IPS DF 19.7 (cell line): ENCODE measurements around the gene E2F6.
"Not testable (repeated sequence)": the region's sequence is repeated elsewhere in the genome, so short reads cannot be mapped to it uniquely, and the experiment has no call there.

Experiments
- DNase-seq: peaks from one replicate; pipeline ENCODE4 v3.0.0-alpha.2; 2013; ENCODE audit warnings: low read depth, low spot score

E2F6 gene

DNA sequence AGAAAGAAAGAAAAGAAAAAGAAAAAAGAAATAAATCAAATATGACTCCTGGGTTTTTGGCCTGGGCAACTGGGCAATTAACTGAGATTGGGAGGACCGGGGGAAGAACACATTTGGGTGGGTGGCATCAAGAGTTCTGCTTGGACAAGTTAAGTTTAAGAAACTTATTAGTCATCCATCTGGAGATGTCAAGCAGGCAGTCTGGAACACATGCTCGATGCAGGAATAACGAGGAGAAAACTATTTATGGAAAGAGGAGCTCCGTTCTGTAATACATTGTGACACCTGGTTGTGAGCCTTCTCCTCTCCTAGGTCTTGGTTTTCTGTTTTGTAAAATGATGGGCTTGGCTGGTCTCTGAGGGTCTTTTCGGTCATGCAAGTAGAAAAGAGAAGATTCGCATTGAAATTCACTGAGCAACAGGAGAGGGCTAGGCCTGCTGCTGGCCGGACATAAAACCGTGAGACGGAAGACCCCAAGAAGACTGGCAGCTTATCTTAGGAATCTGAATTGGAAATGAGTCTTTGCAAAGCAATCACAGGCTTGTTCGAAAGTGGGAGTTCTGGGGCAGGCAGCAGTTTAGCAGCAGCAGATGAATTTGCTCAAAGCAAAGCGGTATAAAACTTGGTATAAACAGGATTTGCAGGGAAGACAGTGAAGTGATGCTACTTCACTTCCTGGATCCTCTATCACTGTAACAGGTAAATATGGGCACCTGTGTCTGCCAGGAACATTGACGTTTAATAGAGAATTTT is 51.4 kb downstream of the E2F6 start:
- no peak for DNase-seq

DNA sequence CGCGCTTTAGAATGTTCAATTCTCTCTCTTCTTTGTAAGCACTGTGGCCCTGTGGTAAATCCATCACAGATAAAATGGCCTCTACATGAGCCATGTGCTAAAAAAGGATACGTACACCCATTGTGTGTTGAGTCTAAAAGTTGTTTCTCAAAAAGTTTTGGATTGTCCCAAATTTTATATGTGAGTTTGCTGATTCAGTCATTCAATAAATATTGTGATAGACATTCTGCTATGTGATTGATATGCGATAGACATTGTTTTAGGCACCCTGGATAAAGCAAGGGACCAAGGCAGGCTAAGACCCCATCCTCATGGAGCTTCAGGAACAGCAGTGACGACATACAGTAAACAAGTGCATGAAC is 53.5 kb downstream of the E2F6 start:
- DNase-seq, result no peak

DNA sequence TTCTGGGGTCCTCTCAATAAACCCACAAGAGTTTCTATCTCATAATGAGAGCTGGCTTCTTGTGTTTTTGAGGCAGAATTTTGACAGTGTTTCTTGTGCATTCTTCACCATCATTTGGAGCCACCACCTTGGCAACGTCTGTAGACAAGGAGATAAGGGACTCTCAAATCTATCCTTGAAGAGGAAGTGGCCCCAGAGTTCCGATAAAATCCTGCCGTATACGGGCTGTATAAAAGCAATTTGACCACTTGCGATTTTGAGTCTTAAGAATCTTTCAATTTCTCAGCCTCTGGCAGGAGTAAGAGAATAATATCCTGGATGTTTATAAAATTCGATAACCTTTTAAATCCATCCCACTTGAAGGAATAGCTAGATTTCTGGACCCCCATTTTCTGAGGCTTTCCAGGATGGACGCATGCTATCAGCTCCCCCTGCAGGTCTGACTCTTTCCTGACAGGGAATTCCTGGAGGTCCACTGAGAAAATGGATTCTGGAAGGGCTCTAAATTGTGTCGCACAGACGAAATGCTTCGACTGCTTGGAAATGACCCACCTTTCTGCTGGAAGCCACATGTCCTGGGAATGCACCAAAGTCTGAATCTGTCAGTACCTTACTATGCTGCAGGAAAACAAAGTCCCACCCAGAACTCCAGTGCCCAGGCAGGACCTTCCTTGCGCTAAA is 54.1 kb downstream of the E2F6 start:
- DNase-seq, result no peak

DNA sequence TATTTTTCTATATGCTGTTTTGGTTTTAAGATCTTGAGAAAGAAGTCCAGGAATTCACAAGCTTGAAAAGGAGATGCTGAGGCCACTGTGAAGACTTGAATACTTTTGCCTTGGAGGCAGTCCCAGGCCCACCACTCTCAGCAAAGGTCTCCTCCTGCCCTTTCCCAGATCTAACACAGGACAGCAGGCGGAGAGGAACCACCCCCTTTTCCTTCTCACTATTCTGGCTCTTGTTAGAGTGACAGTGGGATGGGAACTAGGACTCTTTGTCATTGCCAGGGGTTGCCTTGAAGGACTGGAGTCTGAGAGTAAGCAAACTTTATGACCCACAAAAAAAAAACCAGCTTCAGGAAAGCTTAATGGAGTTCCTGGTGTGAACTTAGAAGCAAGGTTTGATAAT is 54.7 kb downstream of the E2F6 start:
- no peak for DNase-seq

DNA sequence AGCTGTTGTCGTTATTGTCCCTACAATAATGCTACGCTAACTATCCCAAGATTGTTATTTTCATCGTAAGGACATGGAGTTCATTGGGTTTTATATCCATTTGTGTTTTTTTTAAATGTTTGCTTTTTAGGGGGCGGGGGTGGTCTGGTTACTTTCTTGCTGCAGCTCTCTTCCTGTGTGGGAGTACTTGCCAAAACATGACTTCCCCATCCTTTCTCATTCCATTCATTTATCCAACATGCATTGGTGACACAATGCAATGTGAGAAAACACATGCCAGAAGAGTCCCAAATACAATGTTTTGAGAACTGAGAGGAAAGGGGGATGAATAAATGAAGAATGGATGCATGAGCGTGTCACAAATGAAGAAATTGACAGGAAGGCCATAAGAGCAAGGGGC is 55.9 kb downstream of the E2F6 start:
- no peak for DNase-seq

DNA sequence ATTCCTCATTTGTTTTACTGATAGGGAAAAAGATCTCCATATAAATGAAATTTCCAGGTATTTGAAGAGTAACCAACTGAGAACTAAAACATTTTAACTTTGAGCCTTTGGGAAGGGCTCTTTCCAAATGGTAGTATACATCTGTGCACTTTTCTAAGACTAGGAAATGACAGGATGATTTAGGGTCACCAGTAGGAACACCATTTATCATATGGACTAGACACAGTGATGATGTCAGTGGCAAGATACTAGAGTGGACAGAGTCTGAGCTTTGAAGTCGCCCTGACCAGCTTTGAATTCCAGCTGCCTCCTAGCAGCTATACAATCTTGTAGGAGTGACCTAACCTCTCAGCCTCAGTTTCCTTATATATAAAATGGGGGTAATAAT is 56.4 kb downstream of the E2F6 start:
- DNase-seq, result no peak

DNA sequence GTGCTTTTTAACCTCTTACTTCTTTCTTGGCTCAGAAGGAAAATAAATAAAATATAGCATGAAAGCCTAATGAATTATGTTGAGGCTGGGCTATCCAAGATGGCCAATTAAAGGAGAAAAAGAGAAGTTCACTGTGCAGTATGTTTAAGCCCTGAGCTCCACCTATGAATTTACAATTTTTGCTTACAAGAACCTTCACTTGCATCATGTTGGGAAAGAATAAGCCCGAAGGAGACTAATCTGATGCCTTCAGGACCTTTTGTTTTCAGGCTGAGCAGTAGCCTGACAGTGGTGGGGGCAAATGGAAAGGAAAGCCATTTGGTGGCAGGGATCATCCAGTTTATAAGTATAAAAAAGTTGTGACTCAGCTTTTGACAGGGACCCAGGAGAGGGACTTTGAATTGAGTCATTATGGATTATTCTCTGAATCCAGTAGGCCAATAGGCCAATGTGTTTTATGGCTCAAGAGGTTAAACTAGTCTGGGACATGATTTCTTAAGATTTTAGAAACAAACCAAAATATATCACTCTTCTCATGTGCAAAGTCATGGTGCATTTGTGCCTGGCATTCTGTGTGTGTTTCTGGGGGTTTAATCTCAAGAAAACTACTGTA is 56.9 kb downstream of the E2F6 start:
- no peak for DNase-seq

DNA sequence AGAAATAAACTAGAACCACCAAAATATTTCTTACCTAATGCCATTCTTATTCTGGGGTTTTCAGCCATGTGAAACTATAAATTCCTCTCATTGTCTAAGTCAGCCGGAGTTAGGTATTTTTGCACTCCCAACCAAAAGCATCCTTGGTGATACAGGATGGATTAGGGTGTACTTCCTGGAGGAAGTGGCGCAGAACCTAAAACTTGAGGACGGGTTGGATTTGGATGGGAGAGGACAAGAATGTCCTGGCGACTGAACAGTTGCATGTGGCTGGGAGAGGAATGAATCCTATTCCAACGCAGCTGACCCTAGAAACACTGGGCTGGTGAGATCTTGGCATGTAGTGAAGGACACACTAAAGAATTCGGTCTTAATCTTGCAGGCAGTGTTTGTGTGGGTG is 58.5 kb downstream of the E2F6 start:
- no peak for DNase-seq

DNA sequence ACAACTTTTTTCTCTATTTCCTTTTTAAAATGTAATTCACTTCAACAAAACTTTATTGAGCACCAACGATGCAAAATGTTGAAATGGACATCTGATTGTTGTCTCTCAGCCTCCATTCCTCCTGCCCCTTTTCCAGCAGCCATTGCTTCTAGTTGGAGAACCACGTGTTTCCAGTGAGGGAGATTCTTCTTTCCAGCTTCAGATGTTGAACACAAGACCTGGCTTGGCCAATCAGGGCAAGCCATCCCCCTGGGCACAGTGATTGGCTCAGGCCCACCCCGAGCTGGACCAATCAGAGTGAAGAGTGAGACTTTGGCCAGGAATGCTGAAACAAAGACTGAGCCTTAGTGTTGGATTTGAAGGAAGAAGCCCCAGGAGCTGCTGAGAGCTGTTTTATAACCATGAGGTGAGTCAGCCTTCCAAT is 59.0 kb downstream of the E2F6 start:
- no peak for DNase-seq

DNA sequence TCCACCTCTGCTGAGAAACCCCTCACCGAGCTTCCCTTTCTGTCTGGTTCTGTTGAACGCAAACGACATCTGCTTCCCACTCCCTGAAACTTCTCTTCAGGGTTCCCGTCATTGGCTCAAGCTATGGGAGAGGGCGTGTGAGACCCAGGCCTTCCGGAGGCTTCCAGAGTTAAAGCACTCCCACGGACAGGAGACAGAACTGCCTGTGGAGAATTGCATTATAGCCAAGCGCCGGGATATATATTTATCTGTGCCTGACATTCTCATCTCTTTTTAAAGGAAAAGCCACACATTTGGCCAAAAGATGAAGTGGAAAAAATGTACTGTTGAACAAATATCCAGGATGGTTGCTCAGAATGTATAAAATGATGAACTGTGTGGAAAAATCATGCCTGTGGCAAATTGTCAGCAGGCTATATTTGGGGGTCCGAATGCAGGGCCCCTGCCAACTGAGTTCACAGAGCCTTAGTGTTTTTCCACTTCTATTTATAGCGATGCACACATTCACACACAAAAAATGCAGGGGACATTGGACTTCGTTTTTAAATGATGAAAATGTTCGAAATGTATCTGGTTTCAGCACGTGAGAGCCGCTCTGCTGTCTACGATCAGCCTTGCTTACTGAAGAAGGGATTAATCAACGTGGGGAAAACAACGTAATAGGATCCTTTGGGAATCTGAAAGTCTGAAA is 59.5 kb downstream of the E2F6 start:
- DNase-seq, result no peak

DNA sequence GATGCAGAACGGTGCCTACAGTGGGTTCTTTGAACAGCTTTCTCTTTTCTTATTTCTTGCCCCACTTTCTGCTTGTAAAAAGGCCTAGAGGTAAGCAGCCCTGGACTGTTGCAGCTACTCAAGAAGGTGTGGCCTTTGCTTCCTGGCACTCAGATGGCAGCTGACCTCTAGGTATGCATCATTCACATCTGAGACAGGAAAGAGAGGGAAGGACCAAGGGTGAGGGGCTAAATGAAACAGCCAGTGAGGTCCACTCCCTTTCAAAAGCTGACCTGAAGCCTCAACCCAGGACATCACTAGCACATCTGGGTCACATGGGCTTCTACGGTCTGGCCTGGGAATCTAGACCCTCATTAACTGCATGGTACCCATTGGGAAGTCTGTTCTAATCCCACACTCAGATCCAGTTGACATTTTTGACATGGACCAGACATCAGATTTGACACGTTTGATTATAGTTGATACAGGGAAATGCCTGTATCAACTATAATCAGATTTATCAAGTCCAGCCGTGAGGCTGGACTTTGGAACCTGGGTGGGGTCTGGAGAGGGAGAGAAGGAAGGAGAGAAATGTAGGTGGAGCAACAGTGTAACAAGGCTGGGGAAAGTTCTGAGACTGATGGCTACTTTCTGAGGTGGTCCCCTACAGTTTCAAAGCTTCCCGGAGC is 60.2 kb downstream of the E2F6 start:
- no peak for DNase-seq

DNA sequence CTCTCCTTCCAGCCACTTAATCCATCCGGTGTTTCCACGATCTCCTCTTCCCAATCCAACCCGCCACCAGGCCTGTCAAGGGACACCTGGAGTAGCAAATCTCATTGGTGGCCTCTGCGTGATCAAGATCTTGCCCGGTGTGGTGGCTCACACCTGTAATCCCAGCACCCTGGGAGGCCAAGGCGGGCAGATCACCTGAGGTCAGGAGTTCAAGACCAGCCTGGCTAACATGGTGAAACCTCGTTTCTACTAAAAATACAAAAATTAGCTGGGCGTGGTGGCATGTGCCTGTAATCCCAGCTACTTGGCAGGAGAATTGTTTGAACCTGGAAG is 60.9 kb downstream of the E2F6 start:
- DNase-seq, result not testable (repeated sequence)

DNA sequence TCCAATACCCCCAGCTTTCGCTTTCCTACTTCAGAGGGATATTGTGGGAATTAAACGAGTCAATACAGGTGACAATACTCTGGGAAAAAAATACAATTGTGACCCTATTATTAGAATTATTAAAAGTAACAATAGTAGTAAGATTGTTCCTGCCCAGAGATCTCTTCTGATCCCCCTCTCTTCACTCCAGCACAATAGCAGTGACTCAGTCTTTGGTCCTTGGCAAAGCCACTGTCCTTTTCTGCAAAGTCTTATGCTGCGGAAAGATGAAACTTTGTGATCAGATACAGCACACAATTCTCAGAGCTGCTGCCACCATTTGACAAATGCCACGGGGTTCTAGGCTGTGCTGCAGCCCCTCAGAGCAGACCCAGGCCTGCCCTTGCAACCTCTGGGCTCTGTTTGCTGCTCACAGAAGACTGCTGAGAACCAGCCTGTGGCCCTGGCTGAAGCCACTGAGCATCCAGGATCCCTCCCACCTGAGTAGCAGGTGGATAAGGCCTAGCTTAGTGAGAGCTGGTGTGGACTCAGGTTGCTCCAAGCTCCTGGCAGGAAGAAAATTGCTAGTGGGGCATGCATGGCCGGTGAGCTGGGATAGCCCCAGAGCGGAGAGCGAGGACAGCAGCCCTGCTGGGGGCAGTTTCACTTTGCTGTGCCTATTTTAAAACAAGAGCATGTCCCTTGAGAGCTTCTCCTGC is 61.4 kb downstream of the E2F6 start:
- no peak for DNase-seq

DNA sequence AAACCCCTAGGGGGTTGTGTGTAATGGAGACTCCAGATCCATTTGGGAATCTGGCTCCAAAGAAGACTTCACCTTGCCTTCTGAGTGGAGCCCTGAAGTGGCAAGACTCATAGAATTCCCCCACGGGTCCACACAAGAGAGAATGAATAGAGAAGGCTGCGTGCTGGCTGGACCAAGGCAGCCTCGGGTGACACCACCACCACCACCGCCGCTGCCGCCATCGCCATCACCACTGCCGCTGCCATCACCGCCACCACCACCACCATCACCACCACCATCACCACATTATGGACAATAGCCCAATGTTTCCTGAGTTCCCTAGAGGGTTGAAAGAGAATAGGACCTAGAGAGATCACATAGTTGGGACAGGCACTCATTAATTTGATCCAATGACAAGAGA is 63.5 kb downstream of the E2F6 start:
- no peak for DNase-seq

DNA sequence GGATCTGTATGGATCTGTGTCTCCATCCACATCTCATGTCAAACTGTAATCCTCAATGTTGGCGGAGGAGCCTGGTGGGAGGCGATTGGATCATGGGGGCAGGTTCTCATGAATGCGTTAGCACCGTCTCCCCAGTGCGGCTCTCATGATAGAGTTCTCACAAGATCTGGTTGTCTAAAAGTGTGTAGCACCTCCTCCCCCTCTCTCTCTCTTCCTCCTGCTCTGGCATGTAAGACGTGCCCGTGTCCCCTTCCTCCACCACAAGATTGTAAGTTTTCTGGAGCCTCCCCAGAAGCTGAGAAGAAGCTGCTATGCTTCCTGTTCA is 66.6 kb downstream of the E2F6 start:
- DNase-seq, result no peak

DNA sequence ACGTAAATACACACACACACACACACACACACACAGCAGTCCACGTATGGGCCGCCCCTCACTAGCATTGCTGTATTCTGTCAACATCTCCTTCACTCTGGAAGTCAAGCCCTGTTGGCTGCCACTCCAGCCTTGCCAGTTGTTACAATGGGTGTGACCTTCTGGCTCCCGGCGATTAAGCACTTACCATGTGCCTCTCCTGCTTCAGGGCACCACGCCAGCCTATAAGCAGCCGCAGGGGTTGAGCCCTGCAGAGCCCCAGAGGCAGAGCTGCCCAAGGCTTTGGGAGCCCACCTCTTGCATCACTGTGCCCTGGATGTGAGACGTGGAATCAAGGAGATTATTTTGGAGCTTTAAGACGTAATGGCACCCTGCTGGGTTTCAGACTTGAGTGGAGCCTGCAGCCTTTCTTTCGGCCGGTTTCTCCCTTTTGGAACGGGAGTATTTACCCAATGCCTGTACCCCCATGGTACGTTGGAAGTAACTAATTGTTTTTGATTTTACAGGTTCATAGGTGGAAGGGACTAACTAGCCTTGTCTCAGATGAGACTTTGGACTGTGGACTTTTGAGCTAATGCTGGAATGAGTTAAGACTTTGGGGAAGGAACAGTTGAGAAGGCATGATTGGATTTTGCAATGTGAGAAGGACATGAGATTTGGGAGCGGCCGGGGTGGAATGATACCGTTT is 67.1 kb downstream of the E2F6 start:
- no peak for DNase-seq

DNA sequence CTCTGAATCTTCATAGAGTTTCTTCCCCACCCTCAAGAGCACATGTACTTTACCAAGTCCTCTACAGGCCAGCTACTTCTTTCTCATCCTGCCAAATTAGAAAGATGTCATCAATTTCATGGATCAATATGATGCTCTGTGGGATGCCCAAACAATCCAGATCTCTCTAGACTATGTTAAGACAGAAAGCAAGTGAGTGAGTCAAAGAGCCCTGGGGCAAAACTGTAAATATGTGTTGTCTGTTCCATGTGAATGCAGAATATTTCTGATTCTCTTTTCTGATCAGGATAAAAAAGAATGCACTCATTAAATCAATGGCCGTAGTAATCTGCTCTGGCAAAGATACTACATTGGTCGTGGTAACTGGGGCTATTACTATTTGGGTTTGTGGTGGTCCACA is 68.4 kb downstream of the E2F6 start:
- DNase-seq, result no peak

DNA sequence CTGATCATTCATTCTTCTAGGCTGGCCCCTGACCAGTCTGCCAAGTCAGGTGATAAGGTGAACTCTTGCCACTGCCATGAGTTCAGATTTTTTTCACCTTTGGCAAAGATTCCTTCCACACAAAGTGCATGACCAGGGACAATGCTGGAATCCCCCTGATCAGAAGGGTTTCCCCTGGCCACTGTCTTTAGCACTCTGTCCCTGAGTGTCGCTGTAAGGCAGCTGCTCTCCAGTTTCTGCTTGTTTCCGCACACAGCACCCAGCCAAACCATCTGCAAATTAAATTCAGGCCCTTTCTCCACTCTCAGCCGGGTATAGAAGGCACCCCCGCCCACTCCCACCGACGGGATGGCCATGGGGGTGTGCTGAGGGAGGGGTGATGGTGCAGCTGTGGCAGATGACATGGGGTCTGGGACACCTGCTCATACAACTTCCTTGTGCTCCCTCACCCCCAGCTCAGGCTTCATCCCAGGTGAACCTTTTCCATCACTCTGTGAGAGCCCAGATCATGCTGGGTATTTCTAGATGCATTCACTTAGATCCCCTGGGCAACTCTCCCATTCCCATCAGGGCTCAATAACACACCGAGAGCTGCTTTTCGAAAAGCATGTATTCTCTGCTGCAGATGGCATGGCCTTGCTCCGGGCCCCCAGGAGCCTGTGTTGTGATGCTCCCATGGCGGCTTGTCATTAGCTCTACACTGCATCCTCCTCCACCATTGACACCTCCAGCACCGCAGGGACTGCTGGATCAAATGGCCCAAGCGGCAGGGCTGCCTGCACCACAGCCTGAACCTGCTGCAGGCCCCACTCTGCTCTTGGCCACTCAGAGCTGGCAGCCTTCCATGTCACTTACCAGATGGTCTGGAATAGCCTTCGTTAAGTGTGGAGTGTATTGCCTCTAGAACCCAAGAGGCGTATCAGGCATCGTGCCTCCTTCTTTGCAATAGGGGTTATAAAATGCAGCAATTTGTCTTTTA is 69.2 kb downstream of the E2F6 start:
- DNase-seq, result no peak

DNA sequence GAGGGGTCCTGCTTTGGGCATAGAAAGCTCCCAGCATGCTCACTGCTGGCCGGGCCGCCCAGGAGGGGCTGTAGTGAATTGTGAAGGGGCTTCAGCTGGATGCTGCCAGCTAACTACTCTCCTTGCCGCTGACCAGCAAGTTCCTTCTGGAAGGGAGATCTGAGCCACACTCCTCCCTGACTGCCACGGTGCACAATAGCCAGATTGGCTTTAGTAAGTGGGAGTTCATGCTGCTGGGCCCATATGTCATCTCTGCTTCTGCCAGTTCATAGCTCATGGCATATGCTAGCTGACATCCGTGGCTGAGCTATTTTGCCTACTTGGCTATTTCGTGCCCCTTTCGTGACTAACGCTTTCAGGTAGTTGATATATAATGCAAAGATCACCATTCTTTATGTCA is 69.9 kb downstream of the E2F6 start:
- DNase-seq, result no peak

DNA sequence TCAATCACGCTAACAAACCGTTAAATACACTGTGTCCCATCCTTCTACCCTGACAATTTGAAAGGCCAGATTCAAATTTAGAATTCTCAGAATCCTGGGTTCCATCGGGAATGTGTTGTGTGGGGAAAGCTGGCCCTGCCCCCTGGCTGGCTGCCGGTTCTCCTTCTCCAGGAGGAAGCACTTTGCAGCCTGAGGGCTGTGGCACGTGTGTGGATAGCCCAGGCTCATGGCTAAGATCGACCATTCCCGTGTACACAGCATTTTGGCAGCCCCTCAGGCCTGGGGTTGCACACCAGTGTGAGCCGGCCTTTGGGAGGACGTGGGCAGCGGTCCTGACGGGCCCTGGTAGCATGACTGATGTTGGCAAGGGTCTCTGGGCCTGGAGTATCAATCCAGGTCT is 70.6 kb downstream of the E2F6 start:
- no peak for DNase-seq
